ENCODE data around the gene FNDC5.
A peak's percentile ranks its signal among the peaks of the same experiment; 100 is the strongest.
"Not testable (repeated sequence)": the region's sequence is repeated elsewhere in the genome, so short reads cannot be mapped to it uniquely, and the experiment has no call there.

The FNDC5 gene

GRCh38 chr1:32870615-32871363 is at the start of gene FNDC5:
Gene FNDC5, minus strand, starts transcription at chr1:32870912.
- peak in 3 of 51 donors; percentile 20 to 26 (median 23) for DNase-seq

GRCh38 chr1:32919811-32920733 is 49.4 kb upstream of the FNDC5 start:
- DNase-seq, result no peak

- no peak for DNase-seq
These were observed 47.5 kb upstream of the FNDC5 start for GRCh38 chr1:32918179-32918578.

GRCh38 chr1:32917521-32917920 is 46.8 kb upstream of the FNDC5 start:
- no peak for DNase-seq

- no peak for DNase-seq
These were observed 45.3 kb upstream of the FNDC5 start for GRCh38 chr1:32915766-32916706.

GRCh38 chr1:32910319-32910718 is 39.6 kb upstream of the FNDC5 start:
- no peak for DNase-seq

- no peak for DNase-seq
These were observed 36.7 kb upstream of the FNDC5 start for GRCh38 chr1:32907435-32907834.

GRCh38 chr1:32906654-32907053 is 35.9 kb upstream of the FNDC5 start:
- no peak for DNase-seq

GRCh38 chr1:32905588-32905987 is 34.9 kb upstream of the FNDC5 start:
- not testable (repeated sequence) for DNase-seq

- no peak for DNase-seq
These were observed 34.1 kb upstream of the FNDC5 start for GRCh38 chr1:32904797-32905196.

- no peak for DNase-seq
These were observed 33.5 kb upstream of the FNDC5 start for GRCh38 chr1:32903991-32904785.

GRCh38 chr1:32902535-32902920 is 31.8 kb upstream of the FNDC5 start:
- no peak for DNase-seq

GRCh38 chr1:32901823-32902534 is 31.3 kb upstream of the FNDC5 start:
- no peak for DNase-seq

- peak in 19 of 51 donors; percentile 17 to 69 (median 35) for DNase-seq
These were observed 30.5 kb upstream of the FNDC5 start, which contains the start of gene TMEM54 for GRCh38 chr1:32900956-32901822. Gene TMEM54, minus strand, starts transcription at chr1:32901389. Its CDS starts 151 bp downstream, at chr1:32901238.

GRCh38 chr1:32900371-32900955 is 29.8 kb upstream of the FNDC5 start:
- DNase-seq, result no peak

- DNase-seq, result no peak
These were observed 29.0 kb upstream of the FNDC5 start for GRCh38 chr1:32899586-32900296.

GRCh38 chr1:32898958-32899357 is 28.2 kb upstream of the FNDC5 start:
- no peak for DNase-seq

GRCh38 chr1:32898056-32898455 is 27.3 kb upstream of the FNDC5 start:
- DNase-seq, result no peak

Data from hypothalamus (tissue), 51 donors.